Upper lobe of right lung (tissue), 1 donor: Measurements from ENCODE around the gene KIF16B. TPM values are rescaled to one million over a fixed set of nuclear protein-coding genes. Genes with fewer than 3 reads are reported as not detected.

Experiments
- ATAC-seq: fragments of 200-7000 bp; cut with Tn5 transposase; one replicate; pipeline ENCODE4 v1.9.1; 2020; ENCODE audit warnings: mild to moderate bottlenecking, moderate library complexity
- DNase-seq: peaks from one replicate; pipeline ENCODE4 v3.0.0-alpha.2; 2020
- H3K27ac ChIP-seq: fragments of 200-600 bp; one replicate; pipeline ENCODE4 v1.8.0; 2022
- H3K27me3 ChIP-seq: fragments of 200-600 bp; one replicate; pipeline ENCODE4 v1.8.0; 2022; ENCODE audit warnings: mild to moderate bottlenecking
- H3K36me3 ChIP-seq: fragments of 200-600 bp; one replicate; pipeline ENCODE4 v1.8.0; 2022
- H3K4me1 ChIP-seq: fragments of 200-600 bp; one replicate; pipeline ENCODE4 v1.8.0; 2022
- H3K4me3 ChIP-seq: fragments of 200-600 bp; one replicate; pipeline ENCODE4 v1.8.0; 2022; ENCODE audit warnings: mild to moderate bottlenecking
- H3K9me3 ChIP-seq: fragments of 200-600 bp; one replicate; pipeline ENCODE4 v1.8.0; 2022
- intact Hi-C: fragments of 100-400 bp; cut with DNase I; formaldehyde crosslinking; loops from one replicate; pipeline ENCODE4 v1.11.0; 2022
- total RNA-seq: library from RNA; stranded (reverse); fragmentation: NEBNext Ultra II Directional; extraction: Animal tissue kit (Norgen Biotek cat#: 25700); gene quantifications from one replicate; pipeline ENCODE4 v1.2.1, GENCODE V29; 2021
- TF ChIP-seq, protein P1 (sequence below): fragments of 200-600 bp; IDR thresholded peaks from one replicate; pipeline ENCODE4 v1.8.0; 2022; ENCODE audit warnings: antibody characterized with exemption
- donor health status: DM: no; HTN: yes; CAD: no; lungs with severe emphysema.

KIF16B gene
- total RNA-seq, 1 donor from 2014 or later: 21.6 TPM

- H3K4me3 ChIP-seq: no peak overlapping the region
- no peaks in the 10 kb centered on the region for H3K27me3 ChIP-seq
- DNase-seq (no peak), ATAC-seq (no peak)
- intact Hi-C loops: no loop called here
- H3K9me3 ChIP-seq: peaks cover 14% of the 10 kb centered on the region
- H3K4me1 ChIP-seq: no peaks in the 10 kb centered on the region
- H3K27ac ChIP-seq: no peak overlapping the region
- H3K36me3 ChIP-seq: no peaks in the 10 kb centered on the region
- TF ChIP-seq, protein P1, sequence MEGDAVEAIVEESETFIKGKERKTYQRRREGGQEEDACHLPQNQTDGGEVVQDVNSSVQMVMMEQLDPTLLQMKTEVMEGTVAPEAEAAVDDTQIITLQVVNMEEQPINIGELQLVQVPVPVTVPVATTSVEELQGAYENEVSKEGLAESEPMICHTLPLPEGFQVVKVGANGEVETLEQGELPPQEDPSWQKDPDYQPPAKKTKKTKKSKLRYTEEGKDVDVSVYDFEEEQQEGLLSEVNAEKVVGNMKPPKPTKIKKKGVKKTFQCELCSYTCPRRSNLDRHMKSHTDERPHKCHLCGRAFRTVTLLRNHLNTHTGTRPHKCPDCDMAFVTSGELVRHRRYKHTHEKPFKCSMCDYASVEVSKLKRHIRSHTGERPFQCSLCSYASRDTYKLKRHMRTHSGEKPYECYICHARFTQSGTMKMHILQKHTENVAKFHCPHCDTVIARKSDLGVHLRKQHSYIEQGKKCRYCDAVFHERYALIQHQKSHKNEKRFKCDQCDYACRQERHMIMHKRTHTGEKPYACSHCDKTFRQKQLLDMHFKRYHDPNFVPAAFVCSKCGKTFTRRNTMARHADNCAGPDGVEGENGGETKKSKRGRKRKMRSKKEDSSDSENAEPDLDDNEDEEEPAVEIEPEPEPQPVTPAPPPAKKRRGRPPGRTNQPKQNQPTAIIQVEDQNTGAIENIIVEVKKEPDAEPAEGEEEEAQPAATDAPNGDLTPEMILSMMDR: no peak
These were observed 271.3 kb downstream of the KIF16B start for GRCh38 chr20:16301986-16302385.

- Histone ChIP-seq H3K9me3 (peaks cover 14% of the 10 kb centered on the region), H3K27me3 (no peaks in the 10 kb centered on the region), H3K4me3 (no peak overlapping the region), H3K4me1 (no peaks in the 10 kb centered on the region), H3K27ac (no peak overlapping the region), H3K36me3 (no peaks in the 10 kb centered on the region)
- DNase-seq (no peak), ATAC-seq (peak; percentile 34)
- intact Hi-C loops: no loop called here
- TF ChIP-seq, protein P1: no peak
These were observed 273.4 kb downstream of the KIF16B start for GRCh38 chr20:16299897-16300296.

GRCh38 chr20:16296931-16297330 lies 276.3 kb downstream of the KIF16B start:
- intact Hi-C loops: no loop called here
- Histone ChIP-seq H3K9me3 (no peaks in the 10 kb centered on the region), H3K27me3 (no peaks in the 10 kb centered on the region), H3K4me3 (no peak overlapping the region), H3K27ac (no peak overlapping the region), H3K4me1 (no peaks in the 10 kb centered on the region), H3K36me3 (no peaks in the 10 kb centered on the region)
- no peak for DNase-seq
- ATAC-seq: no peak
- TF ChIP-seq, protein P1: no peak

- Histone ChIP-seq H3K9me3 (no peaks in the 10 kb centered on the region), H3K4me3 (no peak overlapping the region), H3K36me3 (no peaks in the 10 kb centered on the region), H3K4me1 (no peaks in the 10 kb centered on the region), H3K27me3 (no peaks in the 10 kb centered on the region), H3K27ac (no peak overlapping the region)
- intact Hi-C loops: no loop called here
- ATAC-seq: no peak
- TF ChIP-seq, protein P1: no peak
- DNase-seq: no peak
These were observed 277.7 kb downstream of the KIF16B start for GRCh38 chr20:16295534-16295933.

DNA sequence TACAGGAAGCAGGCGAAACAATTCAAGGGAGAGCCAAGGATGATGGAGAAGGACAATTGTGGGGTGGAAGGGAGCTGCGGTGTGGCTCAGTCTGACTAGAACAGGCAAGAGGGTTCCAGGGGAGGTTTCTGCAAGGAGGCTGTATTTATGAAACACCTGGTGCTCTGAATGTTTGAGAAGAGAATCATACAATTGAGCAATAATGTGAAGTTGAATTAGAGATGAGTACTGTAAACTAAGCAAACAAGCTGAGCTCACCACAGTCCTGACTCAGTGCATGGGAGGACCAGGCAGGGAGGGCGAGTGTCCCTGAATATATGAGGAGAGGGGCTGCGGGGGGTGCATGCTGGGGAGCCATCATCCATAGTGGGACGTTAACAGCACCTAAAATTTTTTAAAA lies 279.7 kb downstream of the KIF16B start:
- intact Hi-C loops: no loop called here
- Histone ChIP-seq H3K27me3 (no peaks in the 10 kb centered on the region), H3K4me3 (no peak overlapping the region), H3K27ac (no peak overlapping the region), H3K4me1 (no peaks in the 10 kb centered on the region), H3K36me3 (no peaks in the 10 kb centered on the region), H3K9me3 (no peaks in the 10 kb centered on the region)
- ATAC-seq (no peak), DNase-seq (no peak)
- TF ChIP-seq, protein P1: no peak

- H3K36me3 ChIP-seq: no peaks in the 10 kb centered on the region
- H3K27me3 ChIP-seq: no peaks in the 10 kb centered on the region
- no peaks in the 10 kb centered on the region for H3K9me3 ChIP-seq
- no peak overlapping the region for H3K4me3 ChIP-seq
- ATAC-seq (no peak), DNase-seq (no peak)
- TF ChIP-seq, protein P1: no peak
- no peak overlapping the region for H3K27ac ChIP-seq
- no peaks in the 10 kb centered on the region for H3K4me1 ChIP-seq
- intact Hi-C loops: no loop called here
These were observed 280.9 kb downstream of the KIF16B start for GRCh38 chr20:16292226-16292880.
